Measurements from ENCODE around the gene AGMAT.

DNA sequence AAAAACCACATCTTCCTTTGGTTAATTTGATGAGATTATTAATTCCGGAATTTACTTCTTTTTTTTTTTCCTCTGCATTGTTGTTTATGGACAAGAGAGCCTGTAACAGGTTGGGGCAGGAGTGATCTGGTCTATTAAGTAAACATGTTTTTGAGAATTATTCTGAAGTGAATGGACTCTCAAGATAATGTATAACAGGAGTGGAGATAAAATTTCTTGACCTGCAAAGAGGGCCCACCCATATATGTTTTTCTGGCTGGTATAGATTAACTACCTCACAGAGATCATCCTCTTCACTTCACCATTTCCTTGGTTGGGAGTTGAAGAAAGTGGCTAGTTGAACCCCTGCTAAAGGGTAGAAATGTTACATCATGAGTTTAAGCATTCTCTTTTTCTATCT is 43.2 kb upstream of the AGMAT start:
- TF ChIP-seq, protein P1, sequence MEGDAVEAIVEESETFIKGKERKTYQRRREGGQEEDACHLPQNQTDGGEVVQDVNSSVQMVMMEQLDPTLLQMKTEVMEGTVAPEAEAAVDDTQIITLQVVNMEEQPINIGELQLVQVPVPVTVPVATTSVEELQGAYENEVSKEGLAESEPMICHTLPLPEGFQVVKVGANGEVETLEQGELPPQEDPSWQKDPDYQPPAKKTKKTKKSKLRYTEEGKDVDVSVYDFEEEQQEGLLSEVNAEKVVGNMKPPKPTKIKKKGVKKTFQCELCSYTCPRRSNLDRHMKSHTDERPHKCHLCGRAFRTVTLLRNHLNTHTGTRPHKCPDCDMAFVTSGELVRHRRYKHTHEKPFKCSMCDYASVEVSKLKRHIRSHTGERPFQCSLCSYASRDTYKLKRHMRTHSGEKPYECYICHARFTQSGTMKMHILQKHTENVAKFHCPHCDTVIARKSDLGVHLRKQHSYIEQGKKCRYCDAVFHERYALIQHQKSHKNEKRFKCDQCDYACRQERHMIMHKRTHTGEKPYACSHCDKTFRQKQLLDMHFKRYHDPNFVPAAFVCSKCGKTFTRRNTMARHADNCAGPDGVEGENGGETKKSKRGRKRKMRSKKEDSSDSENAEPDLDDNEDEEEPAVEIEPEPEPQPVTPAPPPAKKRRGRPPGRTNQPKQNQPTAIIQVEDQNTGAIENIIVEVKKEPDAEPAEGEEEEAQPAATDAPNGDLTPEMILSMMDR (conservative IDR thresholded peaks at IDR 0.05; ENCODE audit: low read depth, low read length), result no peak
- TF ChIP-seq, protein P2, sequence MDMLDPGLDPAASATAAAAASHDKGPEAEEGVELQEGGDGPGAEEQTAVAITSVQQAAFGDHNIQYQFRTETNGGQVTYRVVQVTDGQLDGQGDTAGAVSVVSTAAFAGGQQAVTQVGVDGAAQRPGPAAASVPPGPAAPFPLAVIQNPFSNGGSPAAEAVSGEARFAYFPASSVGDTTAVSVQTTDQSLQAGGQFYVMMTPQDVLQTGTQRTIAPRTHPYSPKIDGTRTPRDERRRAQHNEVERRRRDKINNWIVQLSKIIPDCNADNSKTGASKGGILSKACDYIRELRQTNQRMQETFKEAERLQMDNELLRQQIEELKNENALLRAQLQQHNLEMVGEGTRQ (IDR thresholded peaks at IDR 0.05; ENCODE audit: low read depth, low read length), result no peak
- TF ChIP-seq POLR2A (IDR thresholded peaks at IDR 0.05; ENCODE audit: low read depth, low read length) (no peak), MAZ (IDR thresholded peaks at IDR 0.05; ENCODE audit: borderline replicate concordance, low read depth, low read length) (no peak), MAFK (IDR thresholded peaks at IDR 0.05; ENCODE audit: low read depth, low read length) (no peak), CEBPB (IDR thresholded peaks at IDR 0.05; ENCODE audit: low read depth, low read length) (no peak)

Measured in IMR-90 (cell line).